BJ (cell line): ENCODE data around the gene JPH4. TPM values are rescaled to one million over a fixed set of nuclear protein-coding genes. Genes with fewer than 3 reads are reported as not detected.

Experiments used
- CTCF ChIA-PET: fragments of 350-600 bp; formaldehyde crosslinking; extraction: SDS; loops from one replicate; lab custom pipeline; 2021; ENCODE audit warnings: antibody characterized with exemption, inconsistent platforms; lab: Yijun Ruan, JAX
- POLR2A ChIA-PET: fragments of 300-600 bp; sonication (Branson Sonifier 250); formaldehyde crosslinking; extraction: SDS; loops from one replicate; lab custom pipeline; 2021; ENCODE audit warnings: antibody characterized with exemption; lab: Charles Lee
- DNase-seq: peaks from one replicate; pipeline ENCODE4 v3.0.0-alpha.2; 2011; ENCODE audit warnings: low read depth
- H3K27me3 ChIP-seq: 2 replicates; pipeline ENCODE4 v1.6.0; 2011; ENCODE audit warnings: low read length; ENCODE audit not compliant: control insufficient read depth, insufficient read depth
- H3K36me3 ChIP-seq: 2 replicates; pipeline ENCODE4 v1.5.1; 2011; ENCODE audit warnings: low read length; ENCODE audit not compliant: control insufficient read depth, insufficient read depth
- H3K4me3 ChIP-seq: 2 replicates; pipeline ENCODE4 v1.5.1; 2011; ENCODE audit warnings: low read depth, mild to moderate bottlenecking, control low read depth, low read length
- polyA plus RNA-seq: library from polyadenylated mRNA; depleted of rRNA; stranded (reverse); fragments of >200 nt; gene quantifications from 2 replicates; pipeline ENCODE4 v1.2.3, GENCODE V29; 2011
- TF ChIP-seq, protein P1 (sequence below): IDR thresholded peaks from 2 replicates; pipeline ENCODE4 v1.5.1; 2011; ENCODE audit warnings: low read depth, mild to moderate bottlenecking, control low read depth, inconsistent platforms, low read length, moderate library complexity; ENCODE audit not compliant: insufficient read depth

The JPH4 gene
- polyA plus RNA-seq, 1 experiment, result not detected

DNA sequence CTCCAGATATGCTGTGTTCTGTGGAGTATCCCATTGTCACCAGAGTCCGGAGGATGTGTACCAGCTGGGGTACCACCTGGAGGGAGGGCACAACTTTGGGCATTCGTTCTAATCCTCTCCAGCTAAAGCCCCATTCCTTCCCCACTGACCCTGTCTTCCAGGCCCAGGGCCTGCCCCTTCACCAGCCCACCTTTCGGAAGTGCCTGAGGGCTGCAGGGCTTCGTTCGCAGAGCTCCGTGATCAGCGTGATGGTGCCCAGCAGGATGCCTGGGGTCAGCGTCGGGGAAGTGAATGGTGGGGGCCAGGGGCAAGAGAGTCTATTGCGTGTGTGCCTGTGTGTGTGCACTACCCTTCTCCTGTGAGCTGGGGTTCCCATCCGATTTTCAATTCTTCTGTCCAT is 13.0 kb downstream of the JPH4 start:
- no peak for DNase-seq
- CTCF ChIA-PET, result interaction anchor here (16.8 kb wide), 1 partner anchor 88 kb away, joined by 479 read pairs; the partner anchor contains the start of gene NGDN
- H3K4me3 ChIP-seq, result no peak overlapping the region
- H3K36me3 ChIP-seq, result peaks cover 4% of the 10 kb centered on the region
- TF ChIP-seq, protein P1, sequence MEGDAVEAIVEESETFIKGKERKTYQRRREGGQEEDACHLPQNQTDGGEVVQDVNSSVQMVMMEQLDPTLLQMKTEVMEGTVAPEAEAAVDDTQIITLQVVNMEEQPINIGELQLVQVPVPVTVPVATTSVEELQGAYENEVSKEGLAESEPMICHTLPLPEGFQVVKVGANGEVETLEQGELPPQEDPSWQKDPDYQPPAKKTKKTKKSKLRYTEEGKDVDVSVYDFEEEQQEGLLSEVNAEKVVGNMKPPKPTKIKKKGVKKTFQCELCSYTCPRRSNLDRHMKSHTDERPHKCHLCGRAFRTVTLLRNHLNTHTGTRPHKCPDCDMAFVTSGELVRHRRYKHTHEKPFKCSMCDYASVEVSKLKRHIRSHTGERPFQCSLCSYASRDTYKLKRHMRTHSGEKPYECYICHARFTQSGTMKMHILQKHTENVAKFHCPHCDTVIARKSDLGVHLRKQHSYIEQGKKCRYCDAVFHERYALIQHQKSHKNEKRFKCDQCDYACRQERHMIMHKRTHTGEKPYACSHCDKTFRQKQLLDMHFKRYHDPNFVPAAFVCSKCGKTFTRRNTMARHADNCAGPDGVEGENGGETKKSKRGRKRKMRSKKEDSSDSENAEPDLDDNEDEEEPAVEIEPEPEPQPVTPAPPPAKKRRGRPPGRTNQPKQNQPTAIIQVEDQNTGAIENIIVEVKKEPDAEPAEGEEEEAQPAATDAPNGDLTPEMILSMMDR, result no peak
- no peaks in the 10 kb centered on the region for H3K27me3 ChIP-seq
- POLR2A ChIA-PET, result no interaction called here

DNA sequence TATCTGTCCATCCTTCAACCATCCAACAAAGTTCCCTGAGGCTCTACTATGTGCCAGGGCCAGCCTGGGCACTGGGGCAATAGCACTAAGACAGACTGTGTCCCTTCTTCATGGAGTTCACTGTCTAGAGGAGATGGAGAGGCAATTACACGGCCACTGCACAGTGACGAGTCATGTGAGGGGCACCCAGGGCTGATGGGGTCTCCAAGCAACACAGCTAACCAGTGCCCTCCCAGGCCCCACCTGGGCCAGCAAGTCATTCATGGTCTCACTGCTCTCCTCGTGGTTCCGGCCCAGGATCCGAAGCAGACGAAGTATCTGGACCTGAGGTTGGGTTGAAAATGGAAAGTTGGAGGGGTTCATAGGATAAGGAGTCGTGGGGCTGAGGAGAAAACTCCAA is 13.7 kb downstream of the JPH4 start:
- CTCF ChIA-PET, result interaction anchor here (16.8 kb wide), 1 partner anchor 87 kb away, joined by 479 read pairs; the partner anchor contains the start of gene NGDN
- no peaks in the 10 kb centered on the region for H3K27me3 ChIP-seq
- POLR2A ChIA-PET, result no interaction called here
- no peak overlapping the region for H3K4me3 ChIP-seq
- DNase-seq, result no peak
- TF ChIP-seq, protein P1, result no peak
- peaks cover 6% of the 10 kb centered on the region for H3K36me3 ChIP-seq

DNA sequence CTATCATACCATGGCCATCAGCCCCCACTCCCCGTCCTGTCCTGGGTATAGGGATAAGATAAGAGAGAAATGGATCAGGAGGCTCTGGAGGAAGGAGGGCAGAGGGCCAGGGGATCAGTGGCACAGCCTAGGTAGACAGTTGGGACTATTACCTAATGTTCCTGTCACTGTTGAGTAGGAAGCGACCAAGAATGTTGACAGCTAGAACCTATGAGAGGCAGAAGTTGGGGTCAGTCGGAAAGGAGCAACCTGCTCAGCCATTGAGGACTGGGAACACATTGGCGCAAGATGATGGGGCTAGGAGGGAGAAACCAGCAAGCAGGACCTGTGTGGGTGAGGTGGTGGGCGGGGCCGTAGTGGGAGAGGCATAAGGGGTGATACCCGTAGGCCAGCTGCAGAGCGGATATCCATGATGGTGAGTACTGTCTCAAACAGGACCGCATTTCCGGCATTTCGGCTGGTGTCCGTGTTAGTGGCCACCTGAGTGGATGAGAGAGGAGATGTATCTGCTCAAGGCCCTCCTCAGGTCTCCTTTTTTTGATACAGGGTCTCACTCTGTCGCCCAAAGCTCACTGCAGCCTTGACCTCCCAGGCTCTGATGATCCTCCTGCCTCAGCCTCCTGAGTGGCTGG is 14.3 kb downstream of the JPH4 start:
- Histone ChIP-seq H3K36me3 (peaks cover 6% of the 10 kb centered on the region), H3K27me3 (no peaks in the 10 kb centered on the region), H3K4me3 (no peak overlapping the region)
- CTCF ChIA-PET, result interaction anchor here (7.1 to 16.8 kb wide), 2 partner anchors 69 to 87 kb away, joined by 42 to 479 read pairs; partner anchors contain the start of gene NGDN
- TF ChIP-seq, protein P1, result no peak
- POLR2A ChIA-PET, result no interaction called here
- no peak for DNase-seq

DNA sequence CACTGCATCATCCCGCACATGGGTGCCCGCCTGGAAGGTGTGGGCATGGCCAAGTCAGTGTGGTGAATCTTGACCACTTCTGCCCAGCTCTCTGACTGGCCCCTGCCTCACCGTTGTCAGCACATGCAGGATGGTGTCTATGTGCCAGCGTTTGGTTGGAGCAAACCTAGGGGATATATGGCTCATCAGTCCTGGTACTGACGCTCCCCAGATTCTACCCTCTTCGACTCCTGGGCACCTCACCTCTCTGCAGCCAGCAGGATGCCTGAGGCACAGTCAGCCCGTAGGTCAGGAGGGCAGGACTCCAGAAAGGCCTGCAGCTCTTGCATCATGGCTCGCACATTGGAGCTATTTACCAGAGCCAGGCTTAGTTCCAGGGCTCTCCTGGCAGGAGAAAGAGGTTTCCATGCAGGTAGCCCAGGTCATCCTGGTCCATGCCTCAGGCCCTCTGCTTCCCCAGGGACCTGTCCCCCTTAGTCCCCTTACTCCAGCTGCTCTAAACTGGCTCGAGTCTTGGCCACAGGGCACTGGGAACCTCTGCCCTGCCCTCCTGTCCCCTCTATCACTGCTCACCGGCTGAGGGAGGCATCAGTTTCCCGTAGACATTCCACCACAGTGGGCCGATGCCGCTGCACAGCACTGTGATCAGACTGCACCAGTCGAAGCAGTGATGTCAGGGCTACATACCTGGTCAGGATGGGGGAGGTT is 15.0 kb downstream of the JPH4 start:
- no peak for DNase-seq
- POLR2A ChIA-PET, result interaction anchor here (1.0 kb wide), 1 partner anchor 88 kb away, joined by 3 read pairs; no protein-coding TSS in a partner anchor
- TF ChIP-seq, protein P1, result no peak
- no peak overlapping the region for H3K4me3 ChIP-seq
- no peaks in the 10 kb centered on the region for H3K27me3 ChIP-seq
- CTCF ChIA-PET, result interaction anchor here (0.6 to 16.8 kb wide), 16 partner anchors 8 to 587 kb away, joined by 3 to 479 read pairs (median 4); partner anchors contain the start of genes NGDN and ZFHX2
- H3K36me3 ChIP-seq, result peaks cover 8% of the 10 kb centered on the region
